NCI-H510A treated with DMSO at 0.1 percent for 48 hours (cell line): ENCODE data around the gene SLC1A1.

Experiments used
- DNase-seq: peaks from one replicate; lab custom pipeline; 2025; lab: John Stamatoyannopoulos, UW

Gene SLC1A1

GRCh38 chr9:4618700-4619099, 128.4 kb downstream of the SLC1A1 start:
- no peak for DNase-seq

- DNase-seq, result no peak
These were observed 129.9 kb downstream of the SLC1A1 start for GRCh38 chr9:4620057-4620765.

GRCh38 chr9:4620881-4621555, 130.8 kb downstream of the SLC1A1 start:
- no peak for DNase-seq

GRCh38 chr9:4622016-4622415, 131.7 kb downstream of the SLC1A1 start:
- DNase-seq, result no peak

GRCh38 chr9:4630836-4631235, 140.6 kb downstream of the SLC1A1 start:
- DNase-seq, result no peak
